ENCODE results near the gene C16orf78. TPM values are rescaled to one million over a fixed set of nuclear protein-coding genes. Genes with fewer than 3 reads are reported as not detected.

Gene C16orf78
- total RNA-seq, 1 experiment from 2014 or later: not detected

GRCh38 chr16:49431591-49432290 is 58.1 kb downstream of the C16orf78 start:
- DNase-seq (ENCODE audit: low spot score): no peak
- Mint-ChIP-seq H3K9me3 (peaks cover 21% of the 10 kb centered on the region), H3K27ac (no peak overlapping the region), H3K36me3 (0 out of 2 replicates have a peak, but pooled peaks cover 3% of the 10 kb centered on the region), H3K4me1 (no peaks in the 10 kb centered on the region), H3K4me3 (no peak overlapping the region), H3K27me3 (ENCODE audit: low read depth) (peaks cover 5% of the 10 kb centered on the region)
- ChIA-PET POLR2A (no interaction called here), CTCF (interaction anchor here (1.0 to 1.6 kb wide), 6 partner anchors 11 to 212 kb away, joined by 3 to 7 read pairs (median 3); no protein-coding TSS in a partner anchor)
- ATAC-seq: 0 out of 2 replicates have a peak, but pooled peaks have one; percentile 48
- TF ChIP-seq ARID4B (CRISPR knock-in tag; IDR thresholded peaks at IDR 0.05; ENCODE audit: borderline replicate concordance) (no peak), SP1 (CRISPR knock-in tag; conservative IDR thresholded peaks at IDR 0.05) (no peak), FOXK1 (CRISPR knock-in tag; IDR thresholded peaks at IDR 0.05) (no peak), MLX (CRISPR knock-in tag; IDR thresholded peaks at IDR 0.05) (no peak), PRRX2 (CRISPR knock-in tag; IDR thresholded peaks at IDR 0.05) (no peak), USF1 (CRISPR knock-in tag; IDR thresholded peaks at IDR 0.05) (no peak), NFE2L1 (CRISPR knock-in tag; IDR thresholded peaks at IDR 0.05) (no peak), NFATC4 (CRISPR knock-in tag; IDR thresholded peaks at IDR 0.05) (no peak), ATF2 (CRISPR knock-in tag; IDR thresholded peaks at IDR 0.05; ENCODE audit: borderline replicate concordance, low read depth) (no peak), ATF6 (CRISPR knock-in tag; IDR thresholded peaks at IDR 0.05) (no peak), ZBTB43 (CRISPR knock-in tag; IDR thresholded peaks at IDR 0.05) (no peak), NFYB (CRISPR knock-in tag; conservative IDR thresholded peaks at IDR 0.05; ENCODE audit: low read depth) (no peak), MAX (CRISPR knock-in tag; IDR thresholded peaks at IDR 0.05) (no peak), SMAD4 (CRISPR knock-in tag; IDR thresholded peaks at IDR 0.05) (no peak), ZNF512 (CRISPR knock-in tag; IDR thresholded peaks at IDR 0.05; ENCODE audit: borderline replicate concordance) (no peak)

All from WTC11 (cell line).